ENCODE measurements around the gene NNAT. TPM values are rescaled to one million over a fixed set of nuclear protein-coding genes. Genes with fewer than 3 reads are reported as not detected.

The NNAT gene
- total RNA-seq, 2 experiments from 2014 or later: not detected

- H3K27me3 Mint-ChIP-seq: peaks cover under 1% of the 10 kb centered on the region
These were observed 30.2 kb upstream of the NNAT start for GRCh38 chr20:37490663-37491350.

GRCh38 chr20:37492096-37492625 is 28.9 kb upstream of the NNAT start:
- H3K4me1 Mint-ChIP-seq: peaks cover 5% of the 10 kb centered on the region
- H3K9me3 Mint-ChIP-seq (ENCODE audit: low read depth): no peaks in the 10 kb centered on the region
- H3K27me3 Mint-ChIP-seq: no peaks in the 10 kb centered on the region
- CTCF ChIA-PET: no interaction called here
- ATAC-seq: no peak
- no peak overlapping the region for H3K27ac Mint-ChIP-seq
- H3K4me3 Mint-ChIP-seq: no peak overlapping the region
- DNase-seq: no peak
- no peaks in the 10 kb centered on the region for H3K36me3 Mint-ChIP-seq

More at GRCh38 chr20:37490663-37491350, 30.2 kb upstream of the NNAT start:
- DNase-seq (no peak), ATAC-seq (no peak)
- H3K27ac Mint-ChIP-seq: no peak overlapping the region
- H3K4me3 Mint-ChIP-seq: no peak overlapping the region
- H3K4me1 Mint-ChIP-seq: peaks cover 5% of the 10 kb centered on the region
- CTCF ChIA-PET: no interaction called here
- H3K36me3 Mint-ChIP-seq: no peaks in the 10 kb centered on the region
- H3K9me3 Mint-ChIP-seq (ENCODE audit: low read depth): no peaks in the 10 kb centered on the region

GRCh38 chr20:37492945-37493344 is 28.1 kb upstream of the NNAT start:
- CTCF ChIA-PET: no interaction called here
- no peak for ATAC-seq
- Mint-ChIP-seq H3K27me3 (no peaks in the 10 kb centered on the region), H3K36me3 (no peaks in the 10 kb centered on the region), H3K9me3 (ENCODE audit: low read depth) (no peaks in the 10 kb centered on the region), H3K27ac (no peak overlapping the region), H3K4me1 (peaks cover 5% of the 10 kb centered on the region), H3K4me3 (no peak overlapping the region)
- DNase-seq: no peak

GRCh38 chr20:37494301-37494700 is 26.7 kb upstream of the NNAT start:
- DNase-seq (no peak), ATAC-seq (no peak)
- no peak overlapping the region for H3K27ac Mint-ChIP-seq
- H3K9me3 Mint-ChIP-seq (ENCODE audit: low read depth): no peaks in the 10 kb centered on the region
- no peak overlapping the region for H3K4me3 Mint-ChIP-seq
- no peaks in the 10 kb centered on the region for H3K27me3 Mint-ChIP-seq
- no peaks in the 10 kb centered on the region for H3K36me3 Mint-ChIP-seq
- CTCF ChIA-PET: no interaction called here
- H3K4me1 Mint-ChIP-seq: peaks cover 5% of the 10 kb centered on the region

GRCh38 chr20:37494796-37495195 is 26.3 kb upstream of the NNAT start:
- CTCF ChIA-PET: no interaction called here
- DNase-seq: no peak
- H3K4me3 Mint-ChIP-seq: no peak overlapping the region
- H3K4me1 Mint-ChIP-seq: peaks cover 5% of the 10 kb centered on the region
- no peaks in the 10 kb centered on the region for H3K9me3 Mint-ChIP-seq (ENCODE audit: low read depth)
- no peaks in the 10 kb centered on the region for H3K27me3 Mint-ChIP-seq
- no peaks in the 10 kb centered on the region for H3K36me3 Mint-ChIP-seq
- no peak for ATAC-seq
- no peak overlapping the region for H3K27ac Mint-ChIP-seq

GRCh38 chr20:37498066-37498665 is 22.9 kb upstream of the NNAT start:
- Mint-ChIP-seq H3K27me3 (no peaks in the 10 kb centered on the region), H3K36me3 (no peaks in the 10 kb centered on the region), H3K9me3 (ENCODE audit: low read depth) (no peaks in the 10 kb centered on the region), H3K4me1 (peaks cover 5% of the 10 kb centered on the region), H3K27ac (no peak overlapping the region), H3K4me3 (no peak overlapping the region)
- no peak for ATAC-seq
- CTCF ChIA-PET: no interaction called here
- DNase-seq: no peak

GRCh38 chr20:37500311-37500710 is 20.7 kb upstream of the NNAT start:
- Mint-ChIP-seq H3K9me3 (ENCODE audit: low read depth) (no peaks in the 10 kb centered on the region), H3K4me3 (no peak overlapping the region), H3K27me3 (no peaks in the 10 kb centered on the region), H3K4me1 (no peaks in the 10 kb centered on the region), H3K36me3 (no peaks in the 10 kb centered on the region), H3K27ac (no peak overlapping the region)
- CTCF ChIA-PET: interaction anchor here (1.2 kb wide), 1 partner anchor 20 kb away, joined by 3 read pairs; the partner anchor contains the start of gene NNAT
- DNase-seq: no peak
- ATAC-seq: no peak

GRCh38 chr20:37501940-37502339 is 19.1 kb upstream of the NNAT start:
- DNase-seq (no peak), ATAC-seq (no peak)
- H3K4me3 Mint-ChIP-seq: no peak overlapping the region
- H3K9me3 Mint-ChIP-seq (ENCODE audit: low read depth): no peaks in the 10 kb centered on the region
- no peaks in the 10 kb centered on the region for H3K36me3 Mint-ChIP-seq
- H3K27ac Mint-ChIP-seq: no peak overlapping the region
- no peaks in the 10 kb centered on the region for H3K4me1 Mint-ChIP-seq
- no peaks in the 10 kb centered on the region for H3K27me3 Mint-ChIP-seq
- CTCF ChIA-PET: no interaction called here

- CTCF ChIA-PET: no interaction called here
- no peaks in the 10 kb centered on the region for H3K9me3 Mint-ChIP-seq (ENCODE audit: low read depth)
- H3K36me3 Mint-ChIP-seq: no peaks in the 10 kb centered on the region
- H3K27ac Mint-ChIP-seq: no peak overlapping the region
- H3K27me3 Mint-ChIP-seq: no peaks in the 10 kb centered on the region
- DNase-seq (no peak), ATAC-seq (no peak)
- H3K4me3 Mint-ChIP-seq: no peak overlapping the region
- H3K4me1 Mint-ChIP-seq: no peaks in the 10 kb centered on the region
These were observed 18.4 kb upstream of the NNAT start for GRCh38 chr20:37502654-37503053.

GRCh38 chr20:37503256-37503927 is 17.7 kb upstream of the NNAT start:
- no peak for ATAC-seq

GRCh38 chr20:37504404-37505096 is 16.5 kb upstream of the NNAT start:
- Mint-ChIP-seq H3K27me3 (no peaks in the 10 kb centered on the region), H3K4me1 (no peaks in the 10 kb centered on the region), H3K4me3 (no peak overlapping the region), H3K27ac (no peak overlapping the region), H3K36me3 (peaks cover 2% of the 10 kb centered on the region), H3K9me3 (ENCODE audit: low read depth) (no peaks in the 10 kb centered on the region)
- CTCF ChIA-PET: no interaction called here
- ATAC-seq (no peak), DNase-seq (no peak)

More at GRCh38 chr20:37503256-37503927, 17.7 kb upstream of the NNAT start:
- no peak for DNase-seq
- Mint-ChIP-seq H3K27ac (no peak overlapping the region), H3K9me3 (ENCODE audit: low read depth) (no peaks in the 10 kb centered on the region), H3K4me1 (no peaks in the 10 kb centered on the region), H3K27me3 (no peaks in the 10 kb centered on the region), H3K4me3 (no peak overlapping the region), H3K36me3 (no peaks in the 10 kb centered on the region)
- CTCF ChIA-PET: no interaction called here

GRCh38 chr20:37505263-37506151 is 15.5 kb upstream of the NNAT start:
- peaks cover 2% of the 10 kb centered on the region for H3K36me3 Mint-ChIP-seq
- no peak overlapping the region for H3K27ac Mint-ChIP-seq
- no peak overlapping the region for H3K4me3 Mint-ChIP-seq
- CTCF ChIA-PET: interaction anchor here (1.6 kb wide), 1 partner anchor 327 kb away, joined by 4 read pairs; the partner anchor contains the start of gene RPN2
- H3K9me3 Mint-ChIP-seq (ENCODE audit: low read depth): no peaks in the 10 kb centered on the region
- ATAC-seq (no peak), DNase-seq (no peak)
- H3K27me3 Mint-ChIP-seq: no peaks in the 10 kb centered on the region
- H3K4me1 Mint-ChIP-seq: no peaks in the 10 kb centered on the region

Measured in activated CD8-positive, alpha-beta memory T cell treated with anti-CD3 and anti-CD28 coated beads, Interleukin-2, amount 10 ng/mL, durations not matched to agents 7 days and 5 days (primary cell).